Natural killer cell (primary cell): ENCODE measurements around the gene SMTNL1. TPM values are rescaled to one million over a fixed set of nuclear protein-coding genes. Genes with fewer than 3 reads are reported as not detected.

Experiments
- ATAC-seq, 3 donors: fragments of 150-1000 bp in 2 of 3; fragments of 200-7000 bp in 1 of 3; cut with Tn5 transposase; 1 replicate in 1 of 3; 2 replicates in 2 of 3; pipeline ENCODE4 v1.10.0; 2021; ENCODE audit warnings: mild to moderate bottlenecking in 2 of 3, moderate library complexity in 2 of 3
- DNase-seq, 2 donors: peaks; one replicate each; pipeline versions ENCODE4 v3.0.0 to v3.0.0-alpha.2; 2013 to 2021; ENCODE audit warnings: mixed read lengths in 1 of 2
- H3K27ac ChIP-seq: one replicate; pipeline ENCODE4 v1.5.1; 2013; ENCODE audit warnings: mild to moderate bottlenecking, low read length
- H3K27me3 ChIP-seq: one replicate; pipeline ENCODE4 v1.6.1; 2013; ENCODE audit warnings: low read length; ENCODE audit not compliant: control insufficient read depth, insufficient read depth
- H3K36me3 ChIP-seq: one replicate; pipeline ENCODE4 v1.6.1; 2013; ENCODE audit warnings: low read length; ENCODE audit not compliant: control insufficient read depth, insufficient read depth
- H3K4me1 ChIP-seq: one replicate; pipeline ENCODE4 v1.6.1; 2013; ENCODE audit warnings: low read length; ENCODE audit not compliant: control insufficient read depth, insufficient read depth
- H3K4me3 ChIP-seq: one replicate; pipeline ENCODE4 v1.5.1; 2013; ENCODE audit warnings: low read length
- H3K9me3 ChIP-seq: one replicate; pipeline ENCODE4 v1.6.1; 2013; ENCODE audit warnings: low read length; ENCODE audit not compliant: control insufficient read depth, insufficient read depth
- H3K27ac Mint-ChIP-seq, 2 donors: one replicate each; pipeline ENCODE4 v1.8.0; 2022; ENCODE audit warnings: mild to moderate bottlenecking in 2 of 2, mixed read lengths in 2 of 2, moderate library complexity in 1 of 2
- H3K27me3 Mint-ChIP-seq, 2 donors: one replicate each; pipeline ENCODE4 v1.8.0; 2022; ENCODE audit warnings: low read depth in 2 of 2, mixed read lengths in 2 of 2
- H3K36me3 Mint-ChIP-seq: one replicate; pipeline ENCODE4 v1.8.0; 2022; ENCODE audit warnings: mixed read lengths
- H3K4me1 Mint-ChIP-seq, 2 donors: one replicate each; pipeline ENCODE4 v1.8.0; 2022; ENCODE audit warnings: mixed read lengths in 2 of 2
- H3K4me3 Mint-ChIP-seq: one replicate; pipeline ENCODE4 v1.8.0; 2022; ENCODE audit warnings: mild to moderate bottlenecking, moderate library complexity, mixed read lengths
- H3K9me3 Mint-ChIP-seq, 2 donors: one replicate each; pipeline ENCODE4 v1.8.0; 2022; ENCODE audit warnings: mixed read lengths in 2 of 2
- CTCF ChIP-seq: fragments of 200-600 bp; IDR thresholded peaks from one replicate; pipeline ENCODE4 v1.8.0; 2022; ENCODE audit warnings: antibody characterized with exemption
- WGBS: methylation state at CpG from one replicate; pipeline ENCODE4 v1.1.7; 2013; ENCODE audit warnings: missing lambda C conversion rate; ENCODE audit not compliant: insufficient coverage; 5-methylcytosine and 5-hydroxymethylcytosine counted together
- intact Hi-C: fragments of 100-400 bp; cut with micrococcal nuclease; formaldehyde crosslinking; loops from one replicate; pipeline ENCODE4 v1.14.2; 2022
- total RNA-seq, 4 donors: library from RNA; stranded (reverse); fragments of 120-200 nt in 1 of 4; gene quantifications; one replicate each; pipeline versions ENCODE4 v1.2.3 to v1.2.4, GENCODE V29; 2013 to 2022

SMTNL1 gene
- total RNA-seq, 3 donors from 2014 or later (not counting 1 experiment from before 2014, with no cell fraction given): not detected

- Histone ChIP-seq H3K4me1 (no peaks in the 10 kb centered on the region), H3K27ac (no peak overlapping the region), H3K4me3 (no peak overlapping the region), H3K27me3 (no peaks in the 10 kb centered on the region), H3K9me3 (no peaks in the 10 kb centered on the region), H3K36me3 (peaks cover 3% of the 10 kb centered on the region)
- intact Hi-C loops: no loop called here
- H3K36me3 Mint-ChIP-seq: no peaks in the 10 kb centered on the region
- WGBS: 90% methylated on average over 3 of the region's 3 CpGs
- H3K9me3 Mint-ChIP-seq: no peaks in the 10 kb centered on the region
- TF ChIP-seq CTCF: no peak
- ATAC-seq (no peak), DNase-seq (no peak)
- no peak overlapping the region for H3K4me3 Mint-ChIP-seq
- H3K27ac Mint-ChIP-seq: no peak overlapping the region
- peaks cover 0 to 7% of the 10 kb centered on the region in 2 donors for H3K4me1 Mint-ChIP-seq
- H3K27me3 Mint-ChIP-seq: no peaks in the 10 kb centered on the region
Measured at GRCh38 chr11:57502376-57502775, 35.0 kb upstream of the SMTNL1 start.

GRCh38 chr11:57502870-57503269 is 34.5 kb upstream of the SMTNL1 start:
- DNase-seq (no peak), ATAC-seq (no peak)
- no peaks in the 10 kb centered on the region for H3K36me3 Mint-ChIP-seq
- H3K9me3 ChIP-seq: no peaks in the 10 kb centered on the region
- peaks cover 0 to 7% of the 10 kb centered on the region in 2 donors for H3K4me1 Mint-ChIP-seq
- H3K36me3 ChIP-seq: peaks cover 3% of the 10 kb centered on the region
- H3K4me3 Mint-ChIP-seq: no peak overlapping the region
- H3K27ac ChIP-seq: no peak overlapping the region
- TF ChIP-seq CTCF: no peak
- H3K27me3 Mint-ChIP-seq: no peaks in the 10 kb centered on the region
- intact Hi-C loops: no loop called here
- H3K4me1 ChIP-seq: no peaks in the 10 kb centered on the region
- no peak overlapping the region for H3K27ac Mint-ChIP-seq
- no peaks in the 10 kb centered on the region for H3K9me3 Mint-ChIP-seq
- no peak overlapping the region for H3K4me3 ChIP-seq
- H3K27me3 ChIP-seq: no peaks in the 10 kb centered on the region

- no peaks in the 10 kb centered on the region for H3K4me1 ChIP-seq
- ATAC-seq: no peak
- TF ChIP-seq CTCF: no peak
- H3K27me3 Mint-ChIP-seq: no peaks in the 10 kb centered on the region
- H3K27me3 ChIP-seq: no peaks in the 10 kb centered on the region
- intact Hi-C loops: no loop called here
- H3K9me3 ChIP-seq: no peaks in the 10 kb centered on the region
- H3K4me1 Mint-ChIP-seq: peaks cover 0 to 12% of the 10 kb centered on the region in 2 donors
- no peak overlapping the region for H3K4me3 ChIP-seq
- 89% methylated on average over 4 of the region's 4 CpGs for WGBS
- no peaks in the 10 kb centered on the region for H3K36me3 Mint-ChIP-seq
- no peak overlapping the region for H3K4me3 Mint-ChIP-seq
- no peak overlapping the region for H3K27ac ChIP-seq
- no peak overlapping the region for H3K27ac Mint-ChIP-seq
- no peaks in the 10 kb centered on the region for H3K9me3 Mint-ChIP-seq
- peaks cover 3% of the 10 kb centered on the region for H3K36me3 ChIP-seq
- DNase-seq: no peak
Measured at GRCh38 chr11:57504511-57504910, 32.9 kb upstream of the SMTNL1 start.

GRCh38 chr11:57506522-57506921 is 30.9 kb upstream of the SMTNL1 start:
- Mint-ChIP-seq H3K4me3 (no peak overlapping the region), H3K27me3 (no peaks in the 10 kb centered on the region), H3K36me3 (no peaks in the 10 kb centered on the region), H3K4me1 (peaks cover 2 to 6% of the 10 kb centered on the region in 2 donors), H3K27ac (no peak overlapping the region), H3K9me3 (no peaks in the 10 kb centered on the region)
- no peak for TF ChIP-seq CTCF
- DNase-seq (no peak), ATAC-seq (no peak)
- Histone ChIP-seq H3K27me3 (no peaks in the 10 kb centered on the region), H3K27ac (no peak overlapping the region), H3K9me3 (no peaks in the 10 kb centered on the region), H3K36me3 (no peaks in the 10 kb centered on the region), H3K4me1 (no peaks in the 10 kb centered on the region), H3K4me3 (no peak overlapping the region)
- intact Hi-C loops: no loop called here
- WGBS: 100% methylated on average over 1 of the region's 1 CpG
